HepG2 (cell line): ENCODE results near the gene ASCL3. TPM values are rescaled to one million over a fixed set of nuclear protein-coding genes. Genes with fewer than 3 reads are reported as not detected.
A peak's percentile ranks its signal among the peaks of the same experiment; 100 is the strongest.

ENCODE experiments used
- ATAC-seq: fragments of 200-7000 bp; cut with Tn5 transposase; 3 replicates; pipeline ENCODE4 v1.9.1; 2020; ENCODE audit warnings: mild to moderate bottlenecking, moderate library complexity
- Bru-seq: library from RNA; stranded (reverse); fragments of 400-500 nt; gene quantifications from one replicate; lab custom pipeline; 2021; lab: Mats Ljungman, UMichigan
- BruChase-seq, 2 experiments: library from RNA; stranded (reverse); fragments of 400-500 nt; gene quantifications; one replicate each; lab custom pipeline; 2021; lab: Mats Ljungman, UMichigan
- BruUV-seq: library from RNA; stranded (reverse); fragments of 400-500 nt; replicated peaks from 2 replicates; lab custom pipeline; 2021; lab: Mats Ljungman, UMichigan
- CTCF ChIA-PET: fragments of 300-600 bp; formaldehyde crosslinking; extraction: SDS; loops from one replicate; lab custom pipeline; 2021; ENCODE audit warnings: low total read pairs, inconsistent platforms, low intra/inter-chr PET ratio; lab: Yijun Ruan, JAX
- POLR2A ChIA-PET: fragments of 350-600 bp; sonication (Branson Sonifier 250); formaldehyde crosslinking; loops from one replicate; lab custom pipeline; 2020; ENCODE audit warnings: antibody characterized with exemption, inconsistent platforms; lab: Yijun Ruan, JAX
- DNase-seq: peaks from one replicate; pipeline ENCODE4 v3.0.0-alpha.2; 2015; ENCODE audit warnings: low spot score
- FAIRE-seq: peaks from 3 replicates; lab custom pipeline; 2011; peaks lifted over from hg19 to GRCh38; lab: Jason Lieb, UNC
- H2AFZ ChIP-seq: one replicate; pipeline ENCODE4 v1.6.1; 2011; ENCODE audit warnings: low read length, inconsistent platforms
- H3K27ac ChIP-seq: fragments of 300-600 bp; 3 replicates; pipeline ENCODE4 v1.8.0; 2011; ENCODE audit warnings: mixed run types, mild to moderate bottlenecking, mixed read lengths, low read length, inconsistent platforms; ENCODE audit not compliant: insufficient read depth; ENCODE audit errors: extremely low read length
- H3K27me3 ChIP-seq, 2 experiments: fragments of 200-600 bp in 1 of 2; 2 replicates in 1 of 2; 3 replicates in 1 of 2; pipeline versions ENCODE4 v1.6.0 to v1.8.0; 2011; ENCODE audit warnings: low read length in 2 of 2, mild to moderate bottlenecking in 2 of 2, moderate library complexity in 2 of 2, inconsistent platforms in 1 of 2; ENCODE audit not compliant: insufficient read depth in 2 of 2, control insufficient read depth in 1 of 2
- H3K36me3 ChIP-seq, 2 experiments: fragments of 200-600 bp in 1 of 2; replicated peaks in 1 of 2; 2 replicates in 1 of 2; 3 replicates in 1 of 2; pipeline versions ENCODE4 v1.5.1 to v1.8.0; 2011; ENCODE audit warnings: low read length in 2 of 2, inconsistent platforms in 1 of 2; ENCODE audit not compliant: insufficient read depth in 2 of 2, control insufficient read depth in 1 of 2
- H3K4me1 ChIP-seq: 2 replicates; pipeline ENCODE4 v1.5.1; 2012; ENCODE audit warnings: low read length, inconsistent platforms; ENCODE audit not compliant: insufficient read depth
- H3K4me2 ChIP-seq: 2 replicates; pipeline ENCODE4 v1.6.0; 2011; ENCODE audit warnings: low read depth, low read length, inconsistent platforms
- H3K4me3 ChIP-seq, 3 experiments: fragments of 200-600 bp in 1 of 3; sonication (generic), shearing (Covaris generic) in 1 of 3; replicated peaks in 1 of 3; 2 replicates each; pipeline ENCODE4 v1.5.1; 2011 to 2016; ENCODE audit warnings: low read length in 3 of 3, inconsistent platforms in 2 of 3, low read depth in 2 of 3, mild to moderate bottlenecking in 2 of 3, control low read depth in 1 of 3, mixed read lengths in 1 of 3; ENCODE audit not compliant: insufficient read depth in 1 of 3
- H3K79me2 ChIP-seq: one replicate; pipeline ENCODE4 v1.6.1; 2011; ENCODE audit warnings: low read length, inconsistent platforms; ENCODE audit not compliant: insufficient read depth
- H3K9ac ChIP-seq: 2 replicates; pipeline ENCODE4 v1.6.0; 2011; ENCODE audit warnings: mild to moderate bottlenecking, low read depth, low read length, inconsistent platforms; ENCODE audit not compliant: insufficient read depth
- H3K9me3 ChIP-seq: 2 replicates; pipeline ENCODE4 v1.5.1; 2012; ENCODE audit warnings: mild to moderate bottlenecking, low read length
- H4K20me1 ChIP-seq: 2 replicates; pipeline ENCODE4 v1.6.0; 2011; ENCODE audit warnings: inconsistent platforms, mild to moderate bottlenecking, low read length, moderate library complexity; ENCODE audit not compliant: insufficient read depth
- KDM2A ChIP-seq: sonication (generic); formaldehyde crosslinking; IDR thresholded peaks from 2 replicates; pipeline ENCODE4 v1.4.0; 2020; ENCODE audit warnings: low read depth, missing genetic modification reagents, borderline replicate concordance
- KLF12 ChIP-seq: sonication (generic); formaldehyde crosslinking; IDR thresholded peaks from 2 replicates; pipeline ENCODE4 v1.4.0; 2020; ENCODE audit warnings: missing genetic modification reagents, borderline replicate concordance
- MTF2 ChIP-seq: sonication (generic); formaldehyde crosslinking; IDR thresholded peaks from 2 replicates; pipeline ENCODE4 v1.5.0; 2020; ENCODE audit warnings: missing genetic modification reagents, borderline replicate concordance
- SRSF1 ChIP-seq: fragments of 200-400 bp; formaldehyde crosslinking; optimal IDR thresholded peaks from 2 replicates; pipeline ENCODE3; 2017; ENCODE audit warnings: mild to moderate bottlenecking, low read depth, low read length, moderate library complexity
- ZFP36 ChIP-seq: fragments of 150-350 bp; IDR thresholded peaks from 2 replicates; pipeline ENCODE4 v1.6.1; 2018; ENCODE audit warnings: borderline replicate concordance, low read length, low read depth; ENCODE audit not compliant: partially characterized antibody
- ZNF292 ChIP-seq: sonication (generic); formaldehyde crosslinking; IDR thresholded peaks from 2 replicates; pipeline ENCODE4 v1.8.1; 2022; ENCODE audit warnings: mild to moderate bottlenecking, low read depth, missing genetic modification reagents, borderline replicate concordance
- ZNF609 ChIP-seq: sonication (generic); formaldehyde crosslinking; IDR thresholded peaks from 2 replicates; pipeline ENCODE4 v1.4.0; 2020; ENCODE audit warnings: mild to moderate bottlenecking, missing genetic modification reagents, borderline replicate concordance
- ZNF674 ChIP-seq: sonication (generic); formaldehyde crosslinking; IDR thresholded peaks from 2 replicates; pipeline ENCODE4 v1.5.0; 2020; ENCODE audit warnings: low read depth, mild to moderate bottlenecking, missing genetic modification reagents
- WGBS: methylation state at CpG from one replicate; pipeline ENCODE4 v1.1.6; 2017; ENCODE audit warnings: low lambda C conversion rate; 5-methylcytosine and 5-hydroxymethylcytosine counted together
- in situ Hi-C: cut with HindIII; loops from 2 replicates; pipeline ENCODE4 v1.10.0; 2017; ENCODE audit warnings: low pct_unique_long_range_greater_than_20kb; ENCODE audit not compliant: extremely low pct_ligation_motif_present
- intact Hi-C: fragments of 100-400 bp; cut with micrococcal nuclease; formaldehyde crosslinking; loops from one replicate; pipeline ENCODE4 v1.10.0; 2022; ENCODE audit not compliant: unreplicated experiment
- long read RNA-seq, 2 experiments: library from RNA in 1 of 2; library from polyadenylated mRNA in 1 of 2; stranded (forward) in 1 of 2; unstranded in 1 of 2; transcript quantifications; one replicate each; pipeline ENCODE4 v2.0.0, GENCODE V29; 2019 to 2022
- polyA minus RNA-seq, 3 experiments: library from RNA; depleted of rRNA, polyadenylated mRNA; stranded (reverse); fragments of >200 nt; gene quantifications; 2 replicates each; pipeline ENCODE4 v1.2.3, GENCODE V29; 2011; ENCODE audit warnings: low replicate concordance in 1 of 3
- polyA plus RNA-seq, 8 experiments: library from polyadenylated mRNA; depleted of rRNA in 3 of 8; stranded (reverse) in 7 of 8; unstranded in 1 of 8; fragments of >200 nt; fragmentation: Illumina TruSeq in 4 of 8; extraction: Trizol in 4 of 8; gene quantifications; 2 replicates each; pipeline versions ENCODE4 v1.2.1 to v1.2.3, GENCODE V29; 2011 to 2016; ENCODE audit warnings: low read depth in 4 of 8, missing spikeins in 1 of 8, mixed read lengths in 1 of 8; ENCODE audit not compliant: insufficient read depth in 1 of 8
- total RNA-seq, 5 experiments: library from RNA; depleted of rRNA; stranded (reverse); fragments of >200 nt; fragmentation: Illumina TruSeq; extraction: Trizol; gene quantifications; 2 replicates each; pipeline ENCODE4 v1.2.3, GENCODE V29; 2016; ENCODE audit warnings: low read depth in 1 of 5
- TF ChIP-seq, protein P1 (sequence below): sonication (generic); formaldehyde crosslinking; IDR thresholded peaks from 2 replicates; pipeline ENCODE4 v1.5.0; 2020; ENCODE audit warnings: mild to moderate bottlenecking, missing genetic modification reagents
- TF ChIP-seq, protein P2 (sequence below): sonication (generic); formaldehyde crosslinking; IDR thresholded peaks from 2 replicates; pipeline ENCODE4 v1.5.0; 2020; ENCODE audit warnings: missing genetic modification reagents

ASCL3 gene, protein sequence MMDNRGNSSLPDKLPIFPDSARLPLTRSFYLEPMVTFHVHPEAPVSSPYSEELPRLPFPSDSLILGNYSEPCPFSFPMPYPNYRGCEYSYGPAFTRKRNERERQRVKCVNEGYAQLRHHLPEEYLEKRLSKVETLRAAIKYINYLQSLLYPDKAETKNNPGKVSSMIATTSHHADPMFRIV
- not detected in 2 replicates for total RNA-seq (2016; rRNA removed; fragmentation: Illumina TruSeq; extraction: Trizol)
- not detected in 2 replicates for total RNA-seq (2016; cell fraction: cytosol; rRNA removed; fragmentation: Illumina TruSeq; extraction: Trizol; ENCODE audit: low read depth)
- total RNA-seq (2016; cell fraction: insoluble cytoplasmic fraction; rRNA removed; fragmentation: Illumina TruSeq; extraction: Trizol): not detected in 2 replicates
- not detected in 2 replicates for total RNA-seq (2016; cell fraction: membrane; rRNA removed; fragmentation: Illumina TruSeq; extraction: Trizol)
- total RNA-seq (2016; cell fraction: nucleus; rRNA removed; fragmentation: Illumina TruSeq; extraction: Trizol): not detected in 2 replicates
- polyA plus RNA-seq (2011; rRNA removed): not detected in 2 replicates
- not detected in 2 replicates for polyA plus RNA-seq (2011; cell fraction: cytosol; rRNA removed)
- polyA plus RNA-seq (2011; cell fraction: nucleus; rRNA removed): not detected in 2 replicates
- not detected in 2 replicates for polyA plus RNA-seq (2012)
- not detected in 2 replicates for polyA plus RNA-seq (2016; cell fraction: cytosol; fragmentation: Illumina TruSeq; extraction: Trizol; ENCODE audit: low read depth)
- polyA plus RNA-seq (2016; cell fraction: insoluble cytoplasmic fraction; fragmentation: Illumina TruSeq; extraction: Trizol; ENCODE audit: low read depth): not detected in 2 replicates
- not detected in 2 replicates for polyA plus RNA-seq (2016; cell fraction: membrane; fragmentation: Illumina TruSeq; extraction: Trizol; ENCODE audit: low read depth)
- not detected in 2 replicates for polyA plus RNA-seq (2016; cell fraction: nucleus; fragmentation: Illumina TruSeq; extraction: Trizol; ENCODE audit: insufficient read depth, low read depth)
- not detected in 2 replicates for polyA minus RNA-seq (2011; rRNA and poly(A)+ RNA removed; ENCODE audit: low replicate concordance)
- polyA minus RNA-seq (2011; cell fraction: cytosol; rRNA and poly(A)+ RNA removed): not detected in 2 replicates
- polyA minus RNA-seq (2011; cell fraction: nucleus; rRNA and poly(A)+ RNA removed): not detected in 2 replicates
- Bru-seq, nascent RNA: not detected
- percentile 30 among the genes with signal in this experiment for BruChase-seq, experiment 1, labeled RNA remaining after a 6-hour chase
- percentile 28 among the genes with signal in this experiment for BruChase-seq, experiment 2, labeled RNA remaining after a 2-hour chase
- long read RNA-seq, experiment 1: 0 reads
- long read RNA-seq, experiment 2: 0 reads

DNA sequence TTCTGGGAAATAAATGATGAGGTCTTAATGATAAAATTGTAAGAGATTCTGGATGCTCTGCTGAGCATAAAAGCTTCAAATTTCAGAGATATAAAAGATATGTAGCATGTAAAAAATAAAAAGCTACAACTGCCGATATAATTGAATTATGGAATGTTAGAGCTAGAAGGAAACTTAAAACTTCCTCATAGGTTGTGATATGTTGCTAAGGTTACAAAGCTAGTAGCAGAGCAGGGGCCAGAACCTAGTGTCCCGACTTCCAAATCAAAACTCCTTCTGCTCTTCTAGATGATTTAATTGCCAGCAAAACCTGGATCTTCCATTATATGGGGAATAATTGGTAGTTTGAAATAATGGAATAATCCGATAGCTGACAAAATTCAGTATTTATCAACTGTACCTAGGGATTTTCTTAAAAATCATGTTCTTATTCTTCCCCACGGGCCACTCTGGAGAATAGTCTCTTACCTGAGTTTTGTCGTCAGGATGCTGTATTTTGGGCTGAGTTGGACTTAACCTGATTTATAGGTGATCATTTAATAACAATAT lies at the start of gene ASCL3:
TSS of gene ASCL3 (minus strand) at position 499 of the 549 bp plus-strand sequence. CDS start 4,855 bp downstream, outside the sequence.
- no peak within 1 kb of the TSS for H3K27ac ChIP-seq
- intact Hi-C loops: no loop called here
- 54% methylated on average over 5 of the region's 5 CpGs for WGBS
- no peak within 1 kb of the TSS for H3K4me3 ChIP-seq
- no peak within 1 kb of the TSS for H3K4me2 ChIP-seq
- ChIA-PET POLR2A (no interaction called here), CTCF (no interaction called here)
- peaks cover 0 to 4% of the 10 kb centered on the region in 2 experiments; a peak in 3 of 5 replicates for H3K36me3 ChIP-seq
- BruUV-seq: no TSS peak
- H3K27me3 ChIP-seq: no peaks in the 10 kb centered on the region
- DNase-seq (no peak), FAIRE-seq (no peak), ATAC-seq (no peak)
- no peaks in the 10 kb centered on the region for H3K79me2 ChIP-seq
- no peak within 1 kb of the TSS for H3K9ac ChIP-seq
- H4K20me1 ChIP-seq: no peaks in the 10 kb centered on the region
- H3K9me3 ChIP-seq: no peaks in the 10 kb centered on the region
- peaks cover 7% of the 10 kb centered on the region for H3K4me1 ChIP-seq
- no peak within 1 kb of the TSS for H2AFZ ChIP-seq
- in situ Hi-C loops: no loop called here
- TF ChIP-seq ZFP36 (no peak), KDM2A (CRISPR knock-in tag) (no peak), SRSF1 (no peak), ZNF674 (no peak), MTF2 (no peak), KLF12 (CRISPR knock-in tag) (no peak), ZNF292 (CRISPR knock-in tag) (no peak), ZNF609 (CRISPR knock-in tag) (no peak)
- TF ChIP-seq, protein P1, sequence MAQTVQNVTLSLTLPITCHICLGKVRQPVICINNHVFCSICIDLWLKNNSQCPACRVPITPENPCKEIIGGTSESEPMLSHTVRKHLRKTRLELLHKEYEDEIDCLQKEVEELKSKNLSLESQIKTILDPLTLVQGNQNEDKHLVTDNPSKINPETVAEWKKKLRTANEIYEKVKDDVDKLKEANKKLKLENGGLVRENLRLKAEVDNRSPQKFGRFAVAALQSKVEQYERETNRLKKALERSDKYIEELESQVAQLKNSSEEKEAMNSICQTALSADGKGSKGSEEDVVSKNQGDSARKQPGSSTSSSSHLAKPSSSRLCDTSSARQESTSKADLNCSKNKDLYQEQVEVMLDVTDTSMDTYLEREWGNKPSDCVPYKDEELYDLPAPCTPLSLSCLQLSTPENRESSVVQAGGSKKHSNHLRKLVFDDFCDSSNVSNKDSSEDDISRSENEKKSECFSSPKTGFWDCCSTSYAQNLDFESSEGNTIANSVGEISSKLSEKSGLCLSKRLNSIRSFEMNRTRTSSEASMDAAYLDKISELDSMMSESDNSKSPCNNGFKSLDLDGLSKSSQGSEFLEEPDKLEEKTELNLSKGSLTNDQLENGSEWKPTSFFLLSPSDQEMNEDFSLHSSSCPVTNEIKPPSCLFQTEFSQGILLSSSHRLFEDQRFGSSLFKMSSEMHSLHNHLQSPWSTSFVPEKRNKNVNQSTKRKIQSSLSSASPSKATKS (CRISPR knock-in tag): no peak
- TF ChIP-seq, protein P2, sequence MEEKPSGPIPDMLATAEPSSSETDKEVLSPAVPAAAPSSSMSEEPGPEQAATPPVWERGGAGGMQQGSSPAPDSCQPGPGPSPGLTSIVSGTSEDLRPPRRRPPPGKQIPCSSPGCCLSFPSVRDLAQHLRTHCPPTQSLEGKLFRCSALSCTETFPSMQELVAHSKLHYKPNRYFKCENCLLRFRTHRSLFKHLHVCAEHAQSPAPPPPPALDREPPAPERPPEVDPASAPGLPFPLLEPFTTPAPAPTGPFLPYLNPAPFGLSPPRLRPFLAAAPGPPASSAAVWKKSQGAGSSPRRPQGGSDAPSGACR (CRISPR knock-in tag): no peak
